ENCODE data around the gene OST4.

DNA sequence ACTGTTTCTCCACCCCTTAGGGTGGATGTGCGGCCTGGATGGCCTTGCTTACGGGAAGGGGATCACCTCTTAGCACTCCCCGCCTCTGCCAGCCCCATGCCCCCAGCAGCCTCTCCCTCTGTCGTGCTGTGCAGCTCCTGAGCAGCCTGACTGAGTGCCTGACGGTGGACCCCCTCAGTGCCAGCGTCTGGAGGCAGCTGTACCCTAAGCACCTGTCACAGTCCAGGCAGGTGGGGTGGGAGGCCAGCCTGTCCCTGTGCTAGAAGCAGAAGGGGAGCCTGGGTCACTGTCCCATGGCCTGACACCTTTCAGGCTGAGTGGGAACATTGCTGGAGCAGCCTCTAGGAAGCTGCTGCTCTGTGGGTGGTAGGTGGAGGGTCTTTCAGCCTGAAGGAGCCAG lies 33.4 kb downstream of the OST4 start:
- no peak for TF ChIP-seq ZNF274 (IDR thresholded peaks at IDR 0.05; ENCODE audit: low read depth, low read length)
- TF ChIP-seq YY1 (IDR thresholded peaks at IDR 0.05; ENCODE audit: insufficient read depth, insufficient read length): no peak
